Measurements from ENCODE around the gene SLC7A10.
"Not testable (repeated sequence)": the region's sequence is repeated elsewhere in the genome, so short reads cannot be mapped to it uniquely, and the experiment has no call there.

Gene SLC7A10

DNA sequence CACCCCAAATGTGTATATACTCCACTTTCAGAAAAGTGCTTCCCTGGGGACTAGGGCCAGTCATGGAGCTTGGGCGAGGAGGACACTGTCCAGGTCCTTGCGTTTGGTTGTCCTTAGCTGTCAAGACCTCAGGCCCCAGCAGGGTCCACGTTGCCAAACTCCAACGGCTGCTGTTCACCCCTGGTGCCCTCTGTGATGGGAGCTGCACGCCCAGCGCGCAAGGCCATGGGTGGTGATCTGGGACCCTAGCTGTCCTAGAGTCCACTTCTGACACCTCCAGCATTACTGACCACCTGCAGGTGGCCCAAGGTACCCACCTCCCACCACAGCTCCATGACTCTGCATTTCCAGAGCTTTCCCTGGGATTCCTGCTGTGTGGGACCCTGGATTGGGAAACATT is 27.5 kb downstream of the SLC7A10 start:
- FAIRE-seq = no peak

GRCh38 chr19:33197591-33198000 is 28.1 kb downstream of the SLC7A10 start:
- no peak for FAIRE-seq

DNA sequence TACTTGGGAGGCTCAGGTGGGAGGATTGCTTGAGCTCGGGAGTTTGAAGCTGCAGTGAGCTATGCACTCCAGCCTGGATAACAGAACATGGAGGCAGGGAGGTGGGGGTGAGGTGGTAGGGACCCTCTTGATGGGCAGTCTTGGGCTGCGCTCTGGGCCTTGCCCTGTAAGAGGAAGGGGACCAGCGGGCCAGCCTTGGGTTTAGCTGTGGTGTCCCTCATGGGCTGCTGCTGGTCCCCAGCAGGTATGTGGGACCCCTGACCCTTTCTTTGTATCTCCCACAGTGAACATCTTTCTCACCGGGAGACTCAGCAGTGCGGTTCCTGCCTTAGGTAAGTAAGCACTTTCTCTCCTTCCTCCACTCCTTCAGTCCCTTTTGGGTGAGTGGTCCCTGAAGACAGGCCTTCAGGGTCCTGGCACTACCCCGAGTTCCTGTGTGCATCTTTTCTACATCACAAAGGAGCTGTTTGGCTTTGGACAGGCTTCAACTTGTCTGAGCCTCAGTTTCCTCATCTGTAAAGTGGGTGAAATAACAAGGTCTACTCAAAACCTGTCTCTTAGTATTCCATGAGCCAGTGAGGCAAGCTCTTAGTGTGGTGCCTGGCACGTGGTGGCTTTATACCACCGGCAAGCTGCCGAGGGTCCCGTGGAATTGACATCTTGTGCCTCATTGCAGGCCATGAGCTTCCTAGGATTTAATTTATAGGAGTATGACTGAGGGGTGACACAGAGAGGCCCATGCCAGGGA is 29.0 kb downstream of the SLC7A10 start:
- no peak for FAIRE-seq

DNA sequence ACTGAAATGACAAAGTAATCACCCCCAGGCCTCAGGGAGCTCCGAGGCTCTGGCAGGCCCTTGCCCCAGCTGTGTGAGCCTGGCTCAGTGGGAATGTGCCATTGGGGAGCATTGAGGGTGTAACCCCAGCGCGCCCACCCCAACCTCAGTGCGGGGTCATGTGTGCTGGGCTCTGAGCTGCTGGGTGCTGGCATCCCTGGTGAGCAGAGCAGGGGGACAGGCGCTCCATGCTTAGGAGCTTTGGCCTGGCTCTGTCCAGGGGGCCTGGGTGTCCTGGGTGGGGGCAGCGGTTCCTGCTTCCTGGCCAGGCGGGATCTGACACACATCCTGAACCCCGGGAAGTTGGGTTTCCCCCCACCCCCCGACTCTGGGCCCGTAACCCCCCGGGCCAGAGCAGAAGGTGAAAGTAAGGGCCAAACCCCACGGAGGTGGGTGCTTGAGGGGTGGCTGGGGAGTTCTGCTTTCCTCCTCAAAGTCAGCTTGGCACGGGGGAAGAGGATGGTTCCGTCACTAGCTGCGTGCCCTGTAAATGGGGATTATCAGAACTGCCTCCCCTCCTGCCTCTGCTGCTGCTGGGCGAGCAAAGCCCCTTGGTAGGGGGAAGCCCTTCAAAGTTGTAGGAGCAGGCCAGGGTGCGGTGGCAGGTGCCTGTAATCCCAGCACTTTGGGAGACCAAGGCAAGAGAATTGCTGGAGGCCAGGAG is 29.9 kb downstream of the SLC7A10 start:
- FAIRE-seq = no peak

GRCh38 chr19:33194886-33195644 is 30.6 kb downstream of the SLC7A10 start:
- FAIRE-seq = no peak

- no peak for FAIRE-seq
These were observed 31.1 kb downstream of the SLC7A10 start for GRCh38 chr19:33194532-33194885.

DNA sequence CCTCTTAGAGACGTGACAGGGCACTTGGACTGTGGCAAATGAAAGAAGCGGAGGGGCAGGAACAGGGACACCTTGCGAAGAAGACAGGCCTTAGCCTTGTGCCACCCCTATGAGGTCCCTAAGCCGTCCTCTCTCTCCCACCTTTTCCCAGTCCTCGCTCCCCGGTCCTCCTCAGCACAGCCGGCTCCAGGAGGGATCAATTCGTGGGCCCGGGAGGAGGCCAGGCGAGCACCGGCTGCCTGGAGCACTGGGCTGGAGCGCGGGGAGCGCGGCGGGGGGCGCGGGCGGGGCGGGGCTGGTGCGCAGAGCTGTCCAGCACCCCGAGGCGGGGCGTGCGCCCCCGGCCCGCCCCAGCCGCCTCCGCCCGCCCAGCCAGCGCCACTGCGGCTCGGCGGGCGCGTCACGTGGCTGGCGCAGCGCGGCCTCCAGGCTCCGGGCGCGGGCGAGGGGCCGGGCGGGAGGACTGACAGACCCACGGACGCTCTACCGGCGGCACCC is 31.7 kb downstream of the SLC7A10 start, which contains the start of gene LRP3:
LRP3 (plus strand) TSS at position 466 of the 498 bp plus-strand sequence. CDS start 456 bp downstream, outside the sequence.
- no peak for FAIRE-seq

DNA sequence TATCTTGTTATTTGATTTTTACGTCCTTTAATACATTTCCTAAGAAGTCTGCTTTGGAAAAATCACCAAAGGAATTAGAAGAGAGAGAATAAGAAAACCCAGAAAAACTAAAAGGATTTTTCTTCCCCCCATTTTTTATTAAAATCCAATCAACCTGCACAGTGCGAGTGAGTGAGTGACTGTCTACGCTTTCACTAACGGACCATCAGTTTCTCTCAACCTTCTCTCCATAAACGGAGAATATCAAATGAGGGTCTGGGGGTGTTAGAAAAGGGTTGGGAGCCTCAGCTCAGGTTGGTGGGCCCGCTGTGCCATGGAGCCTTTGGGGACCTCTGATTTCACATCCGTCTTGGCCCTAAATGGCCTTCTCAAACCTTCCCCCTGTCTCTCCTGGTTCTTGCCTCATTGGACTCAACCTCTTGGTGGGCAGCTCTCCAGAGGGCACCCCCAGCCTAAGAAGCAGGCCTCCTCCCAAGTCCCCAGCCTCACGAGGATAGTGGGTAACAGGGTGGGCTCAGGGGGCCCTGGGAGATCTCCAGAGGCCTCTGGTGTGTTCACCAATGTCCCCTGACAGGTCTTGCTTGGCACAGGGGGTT is 32.3 kb downstream of the SLC7A10 start:
- no peak for FAIRE-seq

- no peak for FAIRE-seq
These were observed 33.6 kb downstream of the SLC7A10 start for GRCh38 chr19:33192010-33192409.

- no peak for FAIRE-seq
These were observed 34.1 kb downstream of the SLC7A10 start for GRCh38 chr19:33191501-33191900.

- FAIRE-seq = not testable (repeated sequence)
These were observed 34.6 kb downstream of the SLC7A10 start for GRCh38 chr19:33191092-33191491.

GRCh38 chr19:33189453-33189852 is 36.2 kb downstream of the SLC7A10 start:
- no peak for FAIRE-seq

GRCh38 chr19:33187183-33187540 is 38.5 kb downstream of the SLC7A10 start:
- no peak for FAIRE-seq

DNA sequence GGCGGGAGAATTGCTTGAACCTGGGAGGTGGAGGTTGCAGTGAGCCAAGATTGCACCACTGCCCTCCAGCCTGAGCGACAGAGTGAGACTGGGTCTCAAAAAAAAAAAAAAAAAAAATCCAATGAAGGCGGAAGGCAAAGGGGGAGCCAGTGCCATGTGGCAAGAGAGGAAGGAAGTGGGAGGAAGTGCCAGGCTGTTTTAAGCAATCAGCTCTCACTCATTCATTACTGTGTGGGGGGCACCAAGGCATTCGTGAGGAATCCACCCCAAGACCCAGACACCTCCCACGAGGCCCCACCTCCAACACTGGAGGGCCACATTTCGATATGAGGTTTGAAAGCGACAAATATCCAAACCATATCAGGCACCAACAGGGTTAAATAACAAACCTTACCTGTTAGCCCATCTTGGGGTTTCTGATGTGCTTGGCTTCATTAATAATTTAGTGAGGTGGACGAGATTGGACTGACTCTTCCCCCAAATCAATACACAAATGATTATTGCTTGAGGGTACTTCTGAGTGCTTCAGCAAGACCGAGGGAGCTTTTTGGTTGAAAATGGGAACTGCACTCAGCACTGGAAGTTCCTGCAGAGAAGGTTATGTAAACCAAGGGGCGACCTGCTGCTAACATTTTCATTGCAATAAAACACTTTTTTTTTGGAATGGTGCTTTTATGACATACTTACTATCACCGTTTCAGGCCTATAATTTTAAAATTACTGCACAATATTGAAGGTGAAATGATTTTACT is 39.0 kb downstream of the SLC7A10 start:
- no peak for FAIRE-seq

GRCh38 chr19:33177417-33177979 is 48.2 kb downstream of the SLC7A10 start:
- no peak for FAIRE-seq

- peak; percentile 93 for FAIRE-seq
These were observed 48.8 kb downstream of the SLC7A10 start for GRCh38 chr19:33176670-33177416.

GRCh38 chr19:33175886-33176669 is 49.6 kb downstream of the SLC7A10 start:
- no peak for FAIRE-seq

GRCh38 chr19:33175156-33175782 is 50.4 kb downstream of the SLC7A10 start:
- FAIRE-seq = no peak

DNA sequence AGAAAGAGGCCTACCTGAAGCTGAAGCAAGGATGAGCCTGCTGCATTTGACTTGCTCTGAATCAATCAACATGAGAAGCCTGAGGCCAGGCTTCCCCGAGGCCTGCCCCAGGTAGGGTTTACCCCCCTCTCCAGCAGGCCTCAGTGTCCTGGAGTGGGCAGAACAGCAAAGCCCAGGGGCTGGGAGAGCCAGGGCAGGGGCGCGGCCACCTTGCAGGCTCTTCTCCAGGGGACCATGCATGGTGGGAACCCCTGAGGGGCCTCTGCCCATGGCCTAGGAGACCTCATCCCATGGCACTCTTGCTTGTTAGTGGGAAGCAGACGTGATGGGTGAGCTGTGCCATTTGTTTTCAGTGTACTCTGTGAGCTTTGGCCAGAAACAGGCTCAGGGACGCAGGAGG is 51.5 kb downstream of the SLC7A10 start:
- no peak for FAIRE-seq

DNA sequence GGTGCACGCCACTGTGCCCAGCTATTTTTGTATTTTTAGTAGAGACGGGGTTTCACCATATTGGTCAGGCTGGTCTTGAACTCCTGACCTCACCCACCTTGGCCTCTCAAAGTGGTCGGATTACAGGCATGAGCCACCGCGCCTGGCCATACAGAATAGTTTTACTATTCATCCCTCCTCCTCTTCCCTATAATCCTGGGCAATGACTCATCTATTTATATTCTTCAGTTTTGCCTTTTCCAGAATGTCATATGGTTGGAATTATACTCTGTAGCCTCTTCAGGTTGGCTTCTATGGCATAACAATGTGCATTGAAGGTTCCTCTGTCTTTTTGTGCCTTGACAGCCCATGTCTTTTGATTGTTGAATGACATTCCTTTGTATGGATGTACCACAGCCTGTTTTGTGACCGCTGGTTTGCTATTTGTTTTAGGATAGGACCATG is 53.7 kb downstream of the SLC7A10 start:
- no peak for FAIRE-seq
